GM23338 (cell line): Measurements from ENCODE around the gene OR10W1. TPM values are rescaled to one million over a fixed set of nuclear protein-coding genes. Genes with fewer than 3 reads are reported as not detected.

ENCODE experiments used
- ATAC-seq: fragments of 200-7000 bp; cut with Tn5 transposase; 3 replicates; pipeline ENCODE4 v1.9.1; 2020
- DNase-seq: peaks from one replicate; pipeline ENCODE4 v3.0.0-alpha.2; 2015; ENCODE audit warnings: low spot score
- H2AFZ ChIP-seq: fragments of 200-600 bp; sonication (generic); 2 replicates; pipeline ENCODE4 v1.8.0; 2016; ENCODE audit warnings: antibody characterized with exemption, mild to moderate bottlenecking, moderate library complexity
- H3F3A ChIP-seq: fragments of 200-600 bp; sonication (generic); replicated peaks from 2 replicates; pipeline ENCODE4 v1.8.0; 2017; ENCODE audit warnings: antibody characterized with exemption, mixed run types, low read depth
- H3K27ac ChIP-seq: fragments of 200-600 bp; sonication (generic); 2 replicates; pipeline ENCODE4 v1.6.1; 2016; ENCODE audit warnings: low read depth
- H3K27me3 ChIP-seq: fragments of 200-600 bp; sonication (generic); 2 replicates; pipeline ENCODE4 v1.8.0; 2016; ENCODE audit warnings: mild to moderate bottlenecking, mixed run types, moderate library complexity; ENCODE audit not compliant: insufficient read depth
- H3K36me3 ChIP-seq: fragments of 200-600 bp; sonication (generic); 2 replicates; pipeline ENCODE4 v1.8.0; 2016; ENCODE audit warnings: mild to moderate bottlenecking; ENCODE audit not compliant: insufficient read depth
- H3K4me1 ChIP-seq: fragments of 200-600 bp; sonication (generic); 2 replicates; pipeline ENCODE4 v1.8.0; 2016; ENCODE audit warnings: mild to moderate bottlenecking, moderate library complexity; ENCODE audit not compliant: insufficient read depth
- H3K4me2 ChIP-seq: fragments of 200-600 bp; sonication (generic); 2 replicates; pipeline ENCODE4 v1.7.1; 2017; ENCODE audit warnings: mixed run types
- H3K4me3 ChIP-seq: fragments of 200-600 bp; sonication (generic); 2 replicates; pipeline ENCODE4 v1.6.1; 2016; ENCODE audit warnings: mixed run types
- H3K79me2 ChIP-seq: fragments of 200-600 bp; sonication (generic); replicated peaks from 2 replicates; pipeline ENCODE4 v1.8.0; 2017; ENCODE audit warnings: mild to moderate bottlenecking; ENCODE audit not compliant: insufficient read depth
- H3K9me2 ChIP-seq: fragments of 200-600 bp; sonication (generic); 2 replicates; pipeline ENCODE4 v1.8.0; 2017; ENCODE audit not compliant: insufficient read depth
- H4K20me1 ChIP-seq: fragments of 200-600 bp; sonication (generic); replicated peaks from 2 replicates; pipeline ENCODE4 v1.8.0; 2017; ENCODE audit warnings: mild to moderate bottlenecking; ENCODE audit not compliant: insufficient read depth
- H3K27ac Mint-ChIP-seq: 2 replicates; pipeline ENCODE4 v1.8.0; 2020; ENCODE audit warnings: inconsistent platforms, mild to moderate bottlenecking, moderate library complexity, mixed read lengths
- H3K27me3 Mint-ChIP-seq: 3 replicates; pipeline ENCODE4 v1.8.0; 2022; ENCODE audit warnings: low read depth, mild to moderate bottlenecking, moderate library complexity, mixed read lengths, inconsistent platforms; ENCODE audit not compliant: insufficient read depth, poor library complexity
- H3K36me3 Mint-ChIP-seq: 3 replicates; pipeline ENCODE4 v1.8.0; 2021; ENCODE audit warnings: low read depth, mild to moderate bottlenecking, inconsistent platforms, moderate library complexity, mixed read lengths
- H3K4me1 Mint-ChIP-seq: 3 replicates; pipeline ENCODE4 v1.8.0; 2020; ENCODE audit warnings: mild to moderate bottlenecking, inconsistent platforms, mixed read lengths
- H3K4me3 Mint-ChIP-seq: 3 replicates; pipeline ENCODE4 v1.8.0; 2021; ENCODE audit warnings: moderate library complexity, mild to moderate bottlenecking, inconsistent platforms, mixed read lengths
- H3K9me3 Mint-ChIP-seq: 3 replicates; pipeline ENCODE4 v1.8.0; 2020; ENCODE audit warnings: moderate library complexity, mild to moderate bottlenecking, inconsistent platforms, mixed read lengths
- CREB1 ChIP-seq: fragments of 250-450 bp; sonication (Bioruptor Pico); IDR thresholded peaks from 2 replicates; pipeline ENCODE4 v1.5.0; 2020; ENCODE audit warnings: low read depth, mild to moderate bottlenecking, moderate library complexity
- CTCF ChIP-seq, 2 experiments: fragments of 200-600 bp in 1 of 2; sonication (generic) in 1 of 2; conservative IDR thresholded peaks; 2 replicates each; pipeline versions ENCODE4 v1.5.1 to v1.6.1; 2016 to 2017; ENCODE audit warnings: antibody characterized with exemption in 2 of 2, low read depth in 2 of 2, mild to moderate bottlenecking in 2 of 2, moderate library complexity in 1 of 2
- ETS1 ChIP-seq: IDR thresholded peaks from 2 replicates; pipeline ENCODE4 v1.6.1; 2016; ENCODE audit warnings: antibody characterized with exemption
- EZH2 ChIP-seq: fragments of 200-600 bp; sonication (generic); IDR thresholded peaks from one replicate; pipeline ENCODE4 v1.8.0; 2017; ENCODE audit warnings: antibody characterized with exemption, mild to moderate bottlenecking, low read depth; ENCODE audit not compliant: unreplicated experiment
- EZH2phosphoT487 ChIP-seq: fragments of 200-600 bp; sonication (generic); IDR thresholded peaks from one replicate; pipeline ENCODE4 v1.8.1; 2018; ENCODE audit warnings: antibody characterized with exemption; ENCODE audit not compliant: unreplicated experiment
- JUNB ChIP-seq: IDR thresholded peaks from one replicate; pipeline ENCODE4 v1.6.1; 2016; ENCODE audit warnings: antibody characterized with exemption; ENCODE audit not compliant: unreplicated experiment
- NANOG ChIP-seq: IDR thresholded peaks from 2 replicates; pipeline ENCODE4 v1.6.1; 2016; ENCODE audit warnings: antibody characterized with exemption, borderline replicate concordance
- POLR2AphosphoS5 ChIP-seq: IDR thresholded peaks from 2 replicates; pipeline ENCODE4 v1.6.1; 2016; ENCODE audit warnings: antibody characterized with exemption, low read depth
- REST ChIP-seq: IDR thresholded peaks from one replicate; pipeline ENCODE4 v1.6.1; 2018; ENCODE audit warnings: antibody characterized with exemption; ENCODE audit not compliant: unreplicated experiment
- STAT1 ChIP-seq: IDR thresholded peaks from one replicate; pipeline ENCODE4 v1.6.1; 2016; ENCODE audit warnings: antibody characterized with exemption; ENCODE audit not compliant: unreplicated experiment
- ZNF114 ChIP-seq: fragments of 250-450 bp; sonication (Bioruptor Pico); IDR thresholded peaks from 2 replicates; pipeline ENCODE4 v1.5.0; 2020; ENCODE audit warnings: mild to moderate bottlenecking, moderate library complexity
- ZNF331 ChIP-seq: fragments of 250-450 bp; sonication (Bioruptor Pico); IDR thresholded peaks from 2 replicates; pipeline ENCODE4 v1.5.0; 2020; ENCODE audit warnings: low read depth, mild to moderate bottlenecking, moderate library complexity
- polyA plus RNA-seq: library from polyadenylated mRNA; unstranded; fragments of >200 nt; fragmentation: Nextera tagmentation; extraction: Ambion mirVana; gene quantifications from 2 replicates; pipeline ENCODE4 v1.2.1, GENCODE V29; 2016
- total RNA-seq: library from RNA; depleted of rRNA; stranded (reverse); fragments of >200 nt; shearing (Covaris generic); gene quantifications from 2 replicates; pipeline ENCODE4 v1.2.3, GENCODE V29; 2014

OR10W1 gene
- total and polyA plus RNA-seq, 2 experiments from 2014 or later = not detected

- no peak overlapping the region for H3K4me3 Mint-ChIP-seq
- H3K27ac Mint-ChIP-seq = no peak overlapping the region
- Histone ChIP-seq H3K27ac (no peak overlapping the region), H3K27me3 (no peaks in the 10 kb centered on the region), H3K36me3 (no peaks in the 10 kb centered on the region), H3K4me2 (no peak overlapping the region), H3F3A (no peaks in the 10 kb centered on the region), H3K4me3 (no peak overlapping the region), H4K20me1 (no peaks in the 10 kb centered on the region), H2AFZ (no peak overlapping the region), H3K79me2 (no peaks in the 10 kb centered on the region), H3K9me2 (0 out of 2 replicates have a peak, but pooled peaks cover 4% of the 10 kb centered on the region), H3K4me1 (no peaks in the 10 kb centered on the region)
- H3K4me1 Mint-ChIP-seq = no peaks in the 10 kb centered on the region
- DNase-seq = no peak
- no peak for TF ChIP-seq STAT1
- no peak for TF ChIP-seq JUNB
- no peak for TF ChIP-seq ZNF331 (CRISPR knock-in tag)
- no peak for TF ChIP-seq ZNF114 (CRISPR knock-in tag)
- TF ChIP-seq CREB1 (CRISPR knock-in tag) = no peak
- no peak for TF ChIP-seq NANOG
- no peak for TF ChIP-seq ETS1
- no peak for TF ChIP-seq EZH2phosphoT487
- TF ChIP-seq POLR2AphosphoS5 = no peak
- no peak for ATAC-seq
- H3K36me3 Mint-ChIP-seq = no peaks in the 10 kb centered on the region
- no peaks in the 10 kb centered on the region; the same call in 1 of the 3 replicates for H3K9me3 Mint-ChIP-seq
- peaks cover 2% of the 10 kb centered on the region for H3K27me3 Mint-ChIP-seq
Observed at GRCh38 chr11:58254936-58255335, 13.1 kb downstream of the OR10W1 start.

- Histone ChIP-seq H3K4me2 (no peak overlapping the region), H3K27me3 (no peaks in the 10 kb centered on the region), H3K27ac (no peak overlapping the region), H3K4me3 (no peak overlapping the region), H4K20me1 (no peaks in the 10 kb centered on the region), H2AFZ (no peak overlapping the region), H3K9me2 (no peaks in the 10 kb centered on the region), H3K79me2 (no peaks in the 10 kb centered on the region), H3K4me1 (no peaks in the 10 kb centered on the region), H3K36me3 (peaks cover 5% of the 10 kb centered on the region; the same call in 1 of the 2 replicates), H3F3A (no peaks in the 10 kb centered on the region)
- H3K9me3 Mint-ChIP-seq = peaks cover 27% of the 10 kb centered on the region; the same call in 2 of the 3 replicates
- H3K27me3 Mint-ChIP-seq = no peaks in the 10 kb centered on the region
- H3K4me3 Mint-ChIP-seq = no peak overlapping the region
- H3K4me1 Mint-ChIP-seq = no peaks in the 10 kb centered on the region
- DNase-seq (no peak), ATAC-seq (no peak)
- H3K27ac Mint-ChIP-seq = no peak overlapping the region
- peaks cover 3% of the 10 kb centered on the region; the same call in 1 of the 3 replicates for H3K36me3 Mint-ChIP-seq
- TF ChIP-seq ZNF331 (CRISPR knock-in tag) = no peak
- TF ChIP-seq EZH2phosphoT487 = no peak
- TF ChIP-seq EZH2 = no peak
- TF ChIP-seq JUNB = no peak
- TF ChIP-seq CREB1 (CRISPR knock-in tag) = no peak
- no peak for TF ChIP-seq REST
- TF ChIP-seq STAT1 = no peak
- TF ChIP-seq NANOG = no peak
- no peak for TF ChIP-seq ZNF114 (CRISPR knock-in tag)
- no peak for TF ChIP-seq CTCF (conservative IDR thresholded peaks at IDR 0.05; ENCODE audit: low read depth in 2 of 2)
Observed at GRCh38 chr11:58243954-58244353, 24.1 kb downstream of the OR10W1 start.
